HL-60 (cell line): Measurements from ENCODE around the gene UBFD1.

Experiments
- CTCF ChIP-seq: IDR thresholded peaks from one replicate; pipeline ENCODE4 v1.5.1; 2011; ENCODE audit warnings: low read length, control low read depth, inconsistent platforms; ENCODE audit not compliant: insufficient read depth
- GABPA ChIP-seq: IDR thresholded peaks from 2 replicates; pipeline ENCODE4 v1.6.1; 2012; ENCODE audit warnings: low read depth
- POLR2AphosphoS5 ChIP-seq: IDR thresholded peaks from 2 replicates; pipeline ENCODE4 v1.6.1; 2012; ENCODE audit warnings: low read depth
- SPI1 ChIP-seq: IDR thresholded peaks from 2 replicates; pipeline ENCODE4 v1.6.1; 2012; ENCODE audit warnings: low read depth, mild to moderate bottlenecking, borderline replicate concordance

GRCh38 chr16:23570992-23571632, 13.6 kb downstream of the UBFD1 start:
- TF ChIP-seq CTCF (no peak), GABPA (no peak), SPI1 (peak; percentile 80; the same call in 1 of the 2 replicates), POLR2AphosphoS5 (no peak)
